Breast epithelium (tissue), 3 donors: Measurements from ENCODE around the gene SPATS2.

Experiments used
- POLR2A ChIP-seq: fragments of 450-650 bp; IDR thresholded peaks from one replicate; pipeline ENCODE4 v1.6.1; 2016; ENCODE audit warnings: antibody characterized with exemption, mild to moderate bottlenecking, moderate library complexity
- POLR2AphosphoS5 ChIP-seq, 3 donors: sonication (generic); formaldehyde crosslinking; IDR thresholded peaks; one replicate each; pipeline ENCODE4 v1.6.1; 2017; ENCODE audit warnings: antibody characterized with exemption in 3 of 3
- TF ChIP-seq, protein P1 (sequence below), 3 donors: fragments of 450-650 bp; IDR thresholded peaks; one replicate each; pipeline ENCODE4 v1.5.1; 2016 to 2017; ENCODE audit warnings: antibody characterized with exemption in 3 of 3, mild to moderate bottlenecking in 3 of 3, moderate library complexity in 3 of 3

DNA sequence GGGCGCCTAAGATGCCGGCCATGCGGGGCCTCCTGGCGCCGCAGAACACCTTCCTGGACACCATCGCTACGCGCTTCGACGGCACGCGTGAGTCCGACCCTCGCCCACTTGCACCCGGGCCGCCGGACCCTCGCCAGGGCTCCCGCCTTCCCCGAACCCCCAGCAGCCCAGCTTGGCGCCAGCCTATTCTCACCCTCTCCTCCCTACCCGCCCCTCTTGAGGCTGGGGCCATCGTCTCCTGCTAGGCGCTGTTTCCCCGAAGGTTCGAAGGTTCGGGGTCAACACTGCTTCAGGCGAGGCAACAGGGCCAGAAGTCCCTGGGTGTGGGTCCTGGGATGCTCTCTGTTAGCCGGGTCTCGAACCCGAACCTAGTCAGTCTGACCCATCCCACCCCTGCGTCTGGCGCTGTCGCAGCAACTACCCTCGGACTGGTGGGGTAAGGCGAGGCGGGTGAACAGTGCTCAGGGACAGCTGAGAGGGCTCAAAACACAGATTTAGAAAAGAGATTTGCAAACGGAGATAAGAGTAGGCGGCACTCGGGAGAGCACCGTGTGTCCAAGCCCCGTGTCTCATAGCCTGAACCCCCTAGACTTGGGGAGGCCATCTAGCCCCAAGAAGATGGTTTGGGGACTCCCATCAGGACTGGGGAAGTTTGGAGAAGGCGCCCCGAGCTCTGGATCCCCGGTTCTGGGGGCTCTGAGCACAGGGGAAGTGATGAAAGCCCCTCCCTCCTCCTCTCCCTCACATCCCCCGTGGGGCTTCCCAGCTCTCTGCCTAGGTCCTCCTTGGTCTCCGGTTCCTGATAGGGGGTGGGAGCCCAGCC is 172.4 kb downstream of the SPATS2 start:
- TF ChIP-seq POLR2A (no peak), POLR2AphosphoS5 (IDR thresholded peaks at IDR 0.05) (no peak)
- TF ChIP-seq, protein P1, sequence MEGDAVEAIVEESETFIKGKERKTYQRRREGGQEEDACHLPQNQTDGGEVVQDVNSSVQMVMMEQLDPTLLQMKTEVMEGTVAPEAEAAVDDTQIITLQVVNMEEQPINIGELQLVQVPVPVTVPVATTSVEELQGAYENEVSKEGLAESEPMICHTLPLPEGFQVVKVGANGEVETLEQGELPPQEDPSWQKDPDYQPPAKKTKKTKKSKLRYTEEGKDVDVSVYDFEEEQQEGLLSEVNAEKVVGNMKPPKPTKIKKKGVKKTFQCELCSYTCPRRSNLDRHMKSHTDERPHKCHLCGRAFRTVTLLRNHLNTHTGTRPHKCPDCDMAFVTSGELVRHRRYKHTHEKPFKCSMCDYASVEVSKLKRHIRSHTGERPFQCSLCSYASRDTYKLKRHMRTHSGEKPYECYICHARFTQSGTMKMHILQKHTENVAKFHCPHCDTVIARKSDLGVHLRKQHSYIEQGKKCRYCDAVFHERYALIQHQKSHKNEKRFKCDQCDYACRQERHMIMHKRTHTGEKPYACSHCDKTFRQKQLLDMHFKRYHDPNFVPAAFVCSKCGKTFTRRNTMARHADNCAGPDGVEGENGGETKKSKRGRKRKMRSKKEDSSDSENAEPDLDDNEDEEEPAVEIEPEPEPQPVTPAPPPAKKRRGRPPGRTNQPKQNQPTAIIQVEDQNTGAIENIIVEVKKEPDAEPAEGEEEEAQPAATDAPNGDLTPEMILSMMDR (IDR thresholded peaks at IDR 0.05), result no peak
